SK-N-SH treated with all-trans-retinoic acid at 6 μM for 48 hours (cell line): Measurements from ENCODE around the gene UST.

Experiments used
- ARNTL ChIP-seq: fragments of 450-650 bp; formaldehyde crosslinking; IDR thresholded peaks from 2 replicates; pipeline ENCODE4 v1.5.0; 2020; ENCODE audit warnings: low read depth, mild to moderate bottlenecking, moderate library complexity, borderline replicate concordance
- BACH2 ChIP-seq: fragments of 250-450 bp; sonication (Bioruptor Pico); IDR thresholded peaks from 2 replicates; pipeline ENCODE4 v1.9.0; 2021; ENCODE audit warnings: mild to moderate bottlenecking, borderline replicate concordance
- ISL1 ChIP-seq: fragments of 250-450 bp; sonication (Bioruptor Pico); IDR thresholded peaks from 2 replicates; pipeline ENCODE4 v2.1.2; 2022; ENCODE audit warnings: mild to moderate bottlenecking, moderate library complexity
- OSR1 ChIP-seq: fragments of 250-450 bp; sonication (Bioruptor Pico); IDR thresholded peaks from 2 replicates; pipeline ENCODE4 v1.8.0; 2022; ENCODE audit warnings: moderate library complexity, mild to moderate bottlenecking, inconsistent platforms
- PATZ1 ChIP-seq: fragments of 250-450 bp; sonication (Bioruptor Pico); IDR thresholded peaks from 2 replicates; pipeline ENCODE4 v1.8.0; 2020; ENCODE audit warnings: mild to moderate bottlenecking, moderate library complexity, borderline replicate concordance
- RARB ChIP-seq: fragments of 250-450 bp; sonication (Bioruptor Pico); IDR thresholded peaks from 2 replicates; pipeline ENCODE4 v1.8.0; 2021; ENCODE audit warnings: mild to moderate bottlenecking, moderate library complexity
- ZFP3 ChIP-seq: fragments of 250-450 bp; sonication (Bioruptor Pico); IDR thresholded peaks from 2 replicates; pipeline ENCODE4 v1.5.0; 2020; ENCODE audit warnings: mild to moderate bottlenecking, moderate library complexity
- ZFP30 ChIP-seq: fragments of 450-650 bp; formaldehyde crosslinking; IDR thresholded peaks from 2 replicates; pipeline ENCODE4 v1.5.0; 2022; ENCODE audit warnings: mild to moderate bottlenecking, moderate library complexity
- ZNF565 ChIP-seq: fragments of 450-650 bp; formaldehyde crosslinking; conservative IDR thresholded peaks from 2 replicates; pipeline ENCODE4 v1.5.0; 2020; ENCODE audit warnings: low read depth, mild to moderate bottlenecking, moderate library complexity
- ZNF70 ChIP-seq: fragments of 450-650 bp; formaldehyde crosslinking; IDR thresholded peaks from 2 replicates; pipeline ENCODE4 v1.5.0; 2020; ENCODE audit warnings: mild to moderate bottlenecking, moderate library complexity
- TF ChIP-seq, protein P1 (sequence below): fragments of 250-450 bp; sonication (Bioruptor Pico); IDR thresholded peaks from 2 replicates; pipeline ENCODE4 v1.5.0; 2020; ENCODE audit warnings: mild to moderate bottlenecking, moderate library complexity

DNA sequence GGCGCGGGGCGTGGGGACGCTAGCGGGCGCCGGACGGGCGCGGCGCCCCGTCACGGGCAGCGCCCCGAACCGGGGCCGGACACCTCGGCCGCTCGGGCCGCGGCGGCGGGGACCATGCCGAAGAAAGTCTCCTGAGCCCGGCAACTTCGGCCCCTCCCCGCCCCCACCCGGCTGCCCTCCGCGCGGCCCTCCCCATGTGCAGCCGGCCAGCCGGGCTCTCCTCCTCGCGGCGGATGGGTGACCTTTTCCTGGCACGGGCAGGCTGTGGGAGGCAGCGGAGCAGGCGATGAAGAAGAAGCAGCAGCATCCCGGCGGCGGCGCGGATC, 278 bp downstream of the UST start:
- TF ChIP-seq ARNTL (CRISPR knock-in tag) (no peak), ZNF70 (CRISPR knock-in tag) (no peak), PATZ1 (CRISPR knock-in tag) (no peak), RARB (CRISPR knock-in tag) (no peak), ZFP30 (CRISPR knock-in tag) (no peak), BACH2 (CRISPR knock-in tag) (no peak), ZFP3 (CRISPR knock-in tag) (no peak), ISL1 (CRISPR knock-in tag) (no peak), ZNF565 (CRISPR knock-in tag) (no peak), OSR1 (CRISPR knock-in tag) (no peak)
- TF ChIP-seq, protein P1, sequence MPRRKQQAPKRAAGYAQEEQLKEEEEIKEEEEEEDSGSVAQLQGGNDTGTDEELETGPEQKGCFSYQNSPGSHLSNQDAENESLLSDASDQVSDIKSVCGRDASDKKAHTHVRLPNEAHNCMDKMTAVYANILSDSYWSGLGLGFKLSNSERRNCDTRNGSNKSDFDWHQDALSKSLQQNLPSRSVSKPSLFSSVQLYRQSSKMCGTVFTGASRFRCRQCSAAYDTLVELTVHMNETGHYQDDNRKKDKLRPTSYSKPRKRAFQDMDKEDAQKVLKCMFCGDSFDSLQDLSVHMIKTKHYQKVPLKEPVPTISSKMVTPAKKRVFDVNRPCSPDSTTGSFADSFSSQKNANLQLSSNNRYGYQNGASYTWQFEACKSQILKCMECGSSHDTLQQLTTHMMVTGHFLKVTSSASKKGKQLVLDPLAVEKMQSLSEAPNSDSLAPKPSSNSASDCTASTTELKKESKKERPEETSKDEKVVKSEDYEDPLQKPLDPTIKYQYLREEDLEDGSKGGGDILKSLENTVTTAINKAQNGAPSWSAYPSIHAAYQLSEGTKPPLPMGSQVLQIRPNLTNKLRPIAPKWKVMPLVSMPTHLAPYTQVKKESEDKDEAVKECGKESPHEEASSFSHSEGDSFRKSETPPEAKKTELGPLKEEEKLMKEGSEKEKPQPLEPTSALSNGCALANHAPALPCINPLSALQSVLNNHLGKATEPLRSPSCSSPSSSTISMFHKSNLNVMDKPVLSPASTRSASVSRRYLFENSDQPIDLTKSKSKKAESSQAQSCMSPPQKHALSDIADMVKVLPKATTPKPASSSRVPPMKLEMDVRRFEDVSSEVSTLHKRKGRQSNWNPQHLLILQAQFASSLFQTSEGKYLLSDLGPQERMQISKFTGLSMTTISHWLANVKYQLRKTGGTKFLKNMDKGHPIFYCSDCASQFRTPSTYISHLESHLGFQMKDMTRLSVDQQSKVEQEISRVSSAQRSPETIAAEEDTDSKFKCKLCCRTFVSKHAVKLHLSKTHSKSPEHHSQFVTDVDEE (CRISPR knock-in tag): no peak
